Measurements from ENCODE around the gene TCEA2.

GRCh38 chr20:64078934-64079272 lies 15.9 kb downstream of the TCEA2 start:
- TF ChIP-seq, protein P1, sequence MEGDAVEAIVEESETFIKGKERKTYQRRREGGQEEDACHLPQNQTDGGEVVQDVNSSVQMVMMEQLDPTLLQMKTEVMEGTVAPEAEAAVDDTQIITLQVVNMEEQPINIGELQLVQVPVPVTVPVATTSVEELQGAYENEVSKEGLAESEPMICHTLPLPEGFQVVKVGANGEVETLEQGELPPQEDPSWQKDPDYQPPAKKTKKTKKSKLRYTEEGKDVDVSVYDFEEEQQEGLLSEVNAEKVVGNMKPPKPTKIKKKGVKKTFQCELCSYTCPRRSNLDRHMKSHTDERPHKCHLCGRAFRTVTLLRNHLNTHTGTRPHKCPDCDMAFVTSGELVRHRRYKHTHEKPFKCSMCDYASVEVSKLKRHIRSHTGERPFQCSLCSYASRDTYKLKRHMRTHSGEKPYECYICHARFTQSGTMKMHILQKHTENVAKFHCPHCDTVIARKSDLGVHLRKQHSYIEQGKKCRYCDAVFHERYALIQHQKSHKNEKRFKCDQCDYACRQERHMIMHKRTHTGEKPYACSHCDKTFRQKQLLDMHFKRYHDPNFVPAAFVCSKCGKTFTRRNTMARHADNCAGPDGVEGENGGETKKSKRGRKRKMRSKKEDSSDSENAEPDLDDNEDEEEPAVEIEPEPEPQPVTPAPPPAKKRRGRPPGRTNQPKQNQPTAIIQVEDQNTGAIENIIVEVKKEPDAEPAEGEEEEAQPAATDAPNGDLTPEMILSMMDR (IDR thresholded peaks at IDR 0.05), result no peak
- TF ChIP-seq POLR2A (IDR thresholded peaks at IDR 0.05) (no peak), POLR2AphosphoS5 (IDR thresholded peaks at IDR 0.05) (no peak), EP300 (IDR thresholded peaks at IDR 0.05) (no peak)

All from sigmoid colon (tissue), 4 donors.